Amniotic epithelial cell (primary cell): ENCODE results near the gene NBPF8.
A peak's percentile ranks its signal among the peaks of the same experiment; 100 is the strongest.
"Not testable (repeated sequence)": the region's sequence is repeated elsewhere in the genome, so short reads cannot be mapped to it uniquely, and the experiment has no call there.

Source experiments
- DNase-seq: peaks from one replicate; pipeline ENCODE4 v3.0.0-alpha.2; 2010; ENCODE audit warnings: low read depth

NBPF8 gene

GRCh38 chr1:120414911-120415480 lies at the start of gene NBPF8:
Gene NBPF8 (plus strand): TSS chr1:120415035. CDS start chr1:120436523, 21,488 bp downstream.
- DNase-seq, result peak; percentile 38

GRCh38 chr1:120367709-120368108 lies 47.1 kb upstream of the NBPF8 start:
- not testable (repeated sequence) for DNase-seq

- DNase-seq, result not testable (repeated sequence)
Observed at GRCh38 chr1:120386651-120387050, 28.2 kb upstream of the NBPF8 start.

GRCh38 chr1:120388597-120389126 lies 26.2 kb upstream of the NBPF8 start:
- DNase-seq, result peak; percentile 55

- not testable (repeated sequence) for DNase-seq
Observed at GRCh38 chr1:120391365-120391764, 23.5 kb upstream of the NBPF8 start.

- DNase-seq, result peak; percentile 0
Observed at GRCh38 chr1:120393316-120394232, 21.3 kb upstream of the NBPF8 start.

GRCh38 chr1:120405348-120405747 lies 9.5 kb upstream of the NBPF8 start:
- not testable (repeated sequence) for DNase-seq

- not testable (repeated sequence) for DNase-seq
Observed at GRCh38 chr1:120414451-120414850, 384 bp upstream of the NBPF8 start.

- peak; percentile 64 for DNase-seq
Observed at GRCh38 chr1:120415492-120415961, 692 bp downstream of the NBPF8 start.

- not testable (repeated sequence) for DNase-seq
Observed at GRCh38 chr1:120425063-120425462, 10.2 kb downstream of the NBPF8 start.

- DNase-seq, result not testable (repeated sequence)
Observed at GRCh38 chr1:120431626-120432025, 16.8 kb downstream of the NBPF8 start.

GRCh38 chr1:120433831-120434230 lies 19.0 kb downstream of the NBPF8 start:
- not testable (repeated sequence) for DNase-seq

GRCh38 chr1:120449124-120449523 lies 34.3 kb downstream of the NBPF8 start:
- DNase-seq, result not testable (repeated sequence)
